Measurements from ENCODE around the gene LDLRAD4.

The LDLRAD4 gene

GRCh38 chr18:13371689-13372418, 153.3 kb downstream of the LDLRAD4 start:
- in situ Hi-C loops (cut with MboI; ENCODE audit: low sequenced_read_pairs, unreplicated experiment), result loop anchor here (10.0 kb wide), 1 partner anchor 63 kb away; no protein-coding TSS in a partner anchor
- DNase-seq (ENCODE audit: low spot score), result no peak
- TF ChIP-seq, protein P1, sequence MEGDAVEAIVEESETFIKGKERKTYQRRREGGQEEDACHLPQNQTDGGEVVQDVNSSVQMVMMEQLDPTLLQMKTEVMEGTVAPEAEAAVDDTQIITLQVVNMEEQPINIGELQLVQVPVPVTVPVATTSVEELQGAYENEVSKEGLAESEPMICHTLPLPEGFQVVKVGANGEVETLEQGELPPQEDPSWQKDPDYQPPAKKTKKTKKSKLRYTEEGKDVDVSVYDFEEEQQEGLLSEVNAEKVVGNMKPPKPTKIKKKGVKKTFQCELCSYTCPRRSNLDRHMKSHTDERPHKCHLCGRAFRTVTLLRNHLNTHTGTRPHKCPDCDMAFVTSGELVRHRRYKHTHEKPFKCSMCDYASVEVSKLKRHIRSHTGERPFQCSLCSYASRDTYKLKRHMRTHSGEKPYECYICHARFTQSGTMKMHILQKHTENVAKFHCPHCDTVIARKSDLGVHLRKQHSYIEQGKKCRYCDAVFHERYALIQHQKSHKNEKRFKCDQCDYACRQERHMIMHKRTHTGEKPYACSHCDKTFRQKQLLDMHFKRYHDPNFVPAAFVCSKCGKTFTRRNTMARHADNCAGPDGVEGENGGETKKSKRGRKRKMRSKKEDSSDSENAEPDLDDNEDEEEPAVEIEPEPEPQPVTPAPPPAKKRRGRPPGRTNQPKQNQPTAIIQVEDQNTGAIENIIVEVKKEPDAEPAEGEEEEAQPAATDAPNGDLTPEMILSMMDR (IDR thresholded peaks at IDR 0.05; ENCODE audit: borderline replicate concordance, control extremely low read depth, extremely low read depth, insufficient read depth, missing control alignments), result no peak

- TF ChIP-seq, protein P1 (IDR thresholded peaks at IDR 0.05; ENCODE audit: borderline replicate concordance, control extremely low read depth, extremely low read depth, insufficient read depth, missing control alignments), result no peak
- DNase-seq (ENCODE audit: low spot score), result no peak
- in situ Hi-C loops (cut with MboI; ENCODE audit: low sequenced_read_pairs, unreplicated experiment), result loop anchor here (10.0 kb wide), 1 partner anchor 62 kb away; no protein-coding TSS in a partner anchor
Observed at GRCh38 chr18:13372531-13372951, 154.0 kb downstream of the LDLRAD4 start.

DNA sequence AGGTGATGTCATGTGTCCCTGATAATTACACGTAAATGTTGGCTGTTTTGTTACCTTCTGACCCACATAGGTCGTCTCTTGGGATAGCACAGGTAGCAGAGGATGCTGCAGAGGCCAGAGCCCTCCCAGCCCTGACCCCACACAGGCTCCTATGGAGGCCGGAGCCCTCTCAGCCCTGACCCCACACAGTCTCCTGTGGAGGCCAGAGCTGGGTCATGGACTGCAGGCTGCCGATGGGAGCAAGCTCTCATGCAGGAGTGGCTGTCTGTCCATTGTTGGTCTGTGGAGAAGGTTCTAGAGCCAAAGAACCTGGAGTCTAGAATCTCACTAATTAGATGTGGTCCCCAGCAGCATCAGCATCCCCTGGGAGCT, 155.5 kb downstream of the LDLRAD4 start:
- no peak for DNase-seq (ENCODE audit: low spot score)
- TF ChIP-seq, protein P1 (IDR thresholded peaks at IDR 0.05; ENCODE audit: borderline replicate concordance, control extremely low read depth, extremely low read depth, insufficient read depth, missing control alignments), result no peak
- in situ Hi-C loops (cut with MboI; ENCODE audit: low sequenced_read_pairs, unreplicated experiment), result loop anchor here (10.0 kb wide), 1 partner anchor 61 kb away; no protein-coding TSS in a partner anchor

- in situ Hi-C loops (cut with MboI; ENCODE audit: low sequenced_read_pairs, unreplicated experiment), result loop anchor here (10.0 kb wide), 1 partner anchor 60 kb away; no protein-coding TSS in a partner anchor
- no peak for DNase-seq (ENCODE audit: low spot score)
- TF ChIP-seq, protein P1 (IDR thresholded peaks at IDR 0.05; ENCODE audit: borderline replicate concordance, control extremely low read depth, extremely low read depth, insufficient read depth, missing control alignments), result no peak
Observed at GRCh38 chr18:13374468-13375301, 156.1 kb downstream of the LDLRAD4 start.

DNA sequence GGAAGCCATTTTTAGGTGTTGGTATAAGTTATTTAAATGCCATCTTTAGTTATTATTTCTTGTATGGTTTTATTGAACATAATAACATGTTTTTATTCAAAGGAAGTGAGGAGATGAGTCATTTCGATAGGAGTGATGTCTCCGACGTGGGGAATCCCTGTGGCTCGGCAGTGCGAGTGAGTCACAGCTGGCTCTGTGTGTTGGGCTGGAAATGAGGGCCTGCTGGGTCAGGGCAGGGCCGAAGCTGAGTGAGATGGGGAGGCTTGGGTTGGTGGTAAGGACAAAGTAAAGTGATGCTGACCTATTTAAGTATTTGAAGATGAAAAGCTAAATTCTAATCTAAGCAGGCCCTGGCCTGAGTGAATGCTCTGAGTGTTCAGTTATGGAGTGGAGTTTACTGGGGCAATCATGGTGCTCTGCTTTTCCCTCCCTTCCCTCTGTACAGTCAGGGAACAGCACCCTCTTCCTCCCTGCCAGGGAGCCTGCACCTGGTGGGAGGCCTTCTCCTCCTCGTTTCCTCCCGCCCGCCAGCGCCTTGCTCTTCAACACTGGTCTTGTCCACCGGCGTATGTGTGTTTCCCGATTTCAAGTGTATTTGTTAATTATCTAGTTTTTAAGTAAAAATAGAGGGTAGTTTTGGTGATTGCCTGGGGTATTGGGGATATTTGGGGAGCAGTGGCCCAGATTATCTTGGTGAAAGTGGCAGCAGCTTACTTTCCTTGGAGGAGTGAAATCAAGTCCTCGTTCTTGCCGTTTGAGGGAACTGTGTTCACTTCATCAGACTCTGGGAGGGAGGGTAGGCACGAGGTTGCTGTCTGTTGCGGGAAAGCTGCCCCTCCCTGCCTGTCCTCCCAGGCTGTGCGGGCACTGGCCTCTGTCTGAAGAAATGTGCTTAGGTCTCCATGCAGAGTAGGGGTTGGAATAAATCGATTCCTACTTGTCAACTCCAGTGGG, 157.0 kb downstream of the LDLRAD4 start:
- TF ChIP-seq, protein P1 (IDR thresholded peaks at IDR 0.05; ENCODE audit: borderline replicate concordance, control extremely low read depth, extremely low read depth, insufficient read depth, missing control alignments), result no peak
- DNase-seq (ENCODE audit: low spot score), result peak; percentile 88
- in situ Hi-C loops (cut with MboI; ENCODE audit: low sequenced_read_pairs, unreplicated experiment), result loop anchor here (10.0 kb wide), 1 partner anchor 59 kb away; no protein-coding TSS in a partner anchor

Data from GM13976 (cell line).